ENCODE measurements around the gene PIK3R5.

DNA sequence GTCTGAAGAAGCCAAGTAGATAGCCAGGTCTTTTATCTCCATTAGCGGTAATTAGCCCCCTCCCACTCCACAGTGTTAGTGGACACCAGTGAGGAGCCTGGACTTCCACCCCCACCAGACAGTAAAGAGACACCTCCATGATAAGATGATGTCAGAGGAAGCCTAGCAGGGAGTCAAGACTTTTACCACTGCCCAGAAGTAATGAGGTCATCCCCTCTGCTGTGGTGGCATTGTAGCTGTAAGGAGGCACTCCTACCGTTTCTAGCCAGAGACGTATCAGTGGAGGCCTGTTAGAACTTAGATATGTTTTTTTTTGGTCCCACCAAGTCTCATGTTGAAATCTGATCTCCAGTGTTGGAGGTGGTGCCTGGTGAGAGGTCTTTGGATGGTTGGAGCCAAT lies 38.1 kb downstream of the PIK3R5 start:
- TF ChIP-seq, protein P1, sequence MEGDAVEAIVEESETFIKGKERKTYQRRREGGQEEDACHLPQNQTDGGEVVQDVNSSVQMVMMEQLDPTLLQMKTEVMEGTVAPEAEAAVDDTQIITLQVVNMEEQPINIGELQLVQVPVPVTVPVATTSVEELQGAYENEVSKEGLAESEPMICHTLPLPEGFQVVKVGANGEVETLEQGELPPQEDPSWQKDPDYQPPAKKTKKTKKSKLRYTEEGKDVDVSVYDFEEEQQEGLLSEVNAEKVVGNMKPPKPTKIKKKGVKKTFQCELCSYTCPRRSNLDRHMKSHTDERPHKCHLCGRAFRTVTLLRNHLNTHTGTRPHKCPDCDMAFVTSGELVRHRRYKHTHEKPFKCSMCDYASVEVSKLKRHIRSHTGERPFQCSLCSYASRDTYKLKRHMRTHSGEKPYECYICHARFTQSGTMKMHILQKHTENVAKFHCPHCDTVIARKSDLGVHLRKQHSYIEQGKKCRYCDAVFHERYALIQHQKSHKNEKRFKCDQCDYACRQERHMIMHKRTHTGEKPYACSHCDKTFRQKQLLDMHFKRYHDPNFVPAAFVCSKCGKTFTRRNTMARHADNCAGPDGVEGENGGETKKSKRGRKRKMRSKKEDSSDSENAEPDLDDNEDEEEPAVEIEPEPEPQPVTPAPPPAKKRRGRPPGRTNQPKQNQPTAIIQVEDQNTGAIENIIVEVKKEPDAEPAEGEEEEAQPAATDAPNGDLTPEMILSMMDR (IDR thresholded peaks at IDR 0.05), result no peak
- no peak for TF ChIP-seq POLR2A (IDR thresholded peaks at IDR 0.05)

Data from adrenal gland (tissue), 5 donors.